KMS-11 (cell line): ENCODE results near the gene IER2.
"Not testable (repeated sequence)": the region's sequence is repeated elsewhere in the genome, so short reads cannot be mapped to it uniquely, and the experiment has no call there.

ENCODE experiments used
- H2AFZ ChIP-seq: fragments of 200-600 bp; sonication (generic); 2 replicates; pipeline ENCODE4 v1.6.1; 2016; ENCODE audit warnings: antibody characterized with exemption, mixed run types, low read depth
- H3K27ac ChIP-seq: fragments of 200-600 bp; sonication (generic); 2 replicates; pipeline ENCODE4 v1.6.1; 2016; ENCODE audit warnings: mild to moderate bottlenecking, mixed run types
- H3K27me3 ChIP-seq: fragments of 200-600 bp; sonication (generic); 2 replicates; pipeline ENCODE4 v1.6.1; 2017; ENCODE audit warnings: mild to moderate bottlenecking, low read depth, mixed run types, moderate library complexity; ENCODE audit not compliant: insufficient read depth
- H3K36me3 ChIP-seq: fragments of 200-600 bp; sonication (generic); 2 replicates; pipeline ENCODE4 v1.6.1; 2017; ENCODE audit warnings: mild to moderate bottlenecking, mixed run types; ENCODE audit not compliant: insufficient read depth
- H3K4me1 ChIP-seq: fragments of 200-600 bp; sonication (generic); 2 replicates; pipeline ENCODE4 v1.6.1; 2016; ENCODE audit warnings: mild to moderate bottlenecking, low read depth, mixed run types; ENCODE audit not compliant: poor library complexity, severe bottlenecking
- H3K4me2 ChIP-seq: fragments of 200-600 bp; sonication (generic); 2 replicates; pipeline ENCODE4 v1.7.0; 2016; ENCODE audit warnings: mild to moderate bottlenecking, mixed run types
- H3K4me3 ChIP-seq: fragments of 200-600 bp; sonication (generic); IDR thresholded peaks from 2 replicates; pipeline ENCODE4 v1.6.1; 2017; ENCODE audit warnings: low read depth, low read length, mixed read lengths; ENCODE audit not compliant: insufficient read depth
- H3K79me2 ChIP-seq: fragments of 200-600 bp; sonication (generic); 2 replicates; pipeline ENCODE4 v1.6.1; 2016; ENCODE audit warnings: low read depth, mixed run types; ENCODE audit not compliant: insufficient read depth
- H3K9ac ChIP-seq: fragments of 200-600 bp; sonication (generic); 2 replicates; pipeline ENCODE4 v1.6.1; 2016; ENCODE audit warnings: mild to moderate bottlenecking, mixed run types
- H4K20me1 ChIP-seq: fragments of 200-600 bp; sonication (generic); 2 replicates; pipeline ENCODE4 v1.6.1; 2016; ENCODE audit warnings: mild to moderate bottlenecking, mixed run types; ENCODE audit not compliant: insufficient read depth
- TF ChIP-seq, protein P1 (sequence below): fragments of 200-600 bp; sonication (generic); conservative IDR thresholded peaks from 2 replicates; pipeline ENCODE4 v1.6.1; 2017; ENCODE audit warnings: low read depth, mild to moderate bottlenecking, antibody characterized with exemption, low read length, moderate library complexity, mixed read lengths

Gene IER2

DNA sequence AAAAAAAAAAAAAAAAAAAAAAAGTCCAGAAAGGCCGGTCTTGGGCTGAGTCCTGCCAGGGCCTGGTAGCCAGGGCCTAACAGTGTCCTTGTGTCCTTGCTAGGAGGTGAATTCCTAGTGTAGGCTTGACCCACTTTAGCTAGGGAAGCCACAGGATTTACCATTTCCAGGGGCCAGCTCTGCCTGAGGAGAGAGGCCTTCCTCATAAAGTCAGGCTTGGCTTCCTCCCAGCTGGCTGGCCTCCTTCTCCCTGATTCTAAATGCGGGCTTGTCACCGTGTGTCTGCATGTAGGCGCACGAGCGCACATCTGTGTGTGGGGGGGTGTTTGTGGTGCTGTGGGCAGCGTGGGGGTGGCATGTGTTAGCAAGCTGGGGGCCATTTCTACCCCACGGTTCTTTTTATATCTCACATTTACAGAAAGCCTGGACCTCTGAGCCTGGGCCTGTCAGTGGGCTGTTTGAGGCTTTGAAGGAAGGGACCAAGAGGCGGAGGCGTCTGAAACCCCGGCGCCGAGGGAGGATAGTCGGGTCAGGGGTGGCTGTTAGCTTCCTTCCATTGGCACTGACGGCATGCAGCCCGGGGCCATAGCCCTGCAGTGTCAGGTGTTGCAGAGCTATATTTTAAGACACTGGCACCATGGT is 31.7 kb downstream of the IER2 start:
- Histone ChIP-seq H3K4me3 (no peak overlapping the region), H4K20me1 (no peaks in the 10 kb centered on the region), H3K27ac (no peak overlapping the region), H3K79me2 (no peaks in the 10 kb centered on the region), H2AFZ (no peak overlapping the region), H3K9ac (no peak overlapping the region), H3K4me2 (no peak overlapping the region), H3K36me3 (no peaks in the 10 kb centered on the region), H3K27me3 (peaks cover 3% of the 10 kb centered on the region; the same call in 1 of the 2 replicates), H3K4me1 (no peaks in the 10 kb centered on the region)
- TF ChIP-seq, protein P1, sequence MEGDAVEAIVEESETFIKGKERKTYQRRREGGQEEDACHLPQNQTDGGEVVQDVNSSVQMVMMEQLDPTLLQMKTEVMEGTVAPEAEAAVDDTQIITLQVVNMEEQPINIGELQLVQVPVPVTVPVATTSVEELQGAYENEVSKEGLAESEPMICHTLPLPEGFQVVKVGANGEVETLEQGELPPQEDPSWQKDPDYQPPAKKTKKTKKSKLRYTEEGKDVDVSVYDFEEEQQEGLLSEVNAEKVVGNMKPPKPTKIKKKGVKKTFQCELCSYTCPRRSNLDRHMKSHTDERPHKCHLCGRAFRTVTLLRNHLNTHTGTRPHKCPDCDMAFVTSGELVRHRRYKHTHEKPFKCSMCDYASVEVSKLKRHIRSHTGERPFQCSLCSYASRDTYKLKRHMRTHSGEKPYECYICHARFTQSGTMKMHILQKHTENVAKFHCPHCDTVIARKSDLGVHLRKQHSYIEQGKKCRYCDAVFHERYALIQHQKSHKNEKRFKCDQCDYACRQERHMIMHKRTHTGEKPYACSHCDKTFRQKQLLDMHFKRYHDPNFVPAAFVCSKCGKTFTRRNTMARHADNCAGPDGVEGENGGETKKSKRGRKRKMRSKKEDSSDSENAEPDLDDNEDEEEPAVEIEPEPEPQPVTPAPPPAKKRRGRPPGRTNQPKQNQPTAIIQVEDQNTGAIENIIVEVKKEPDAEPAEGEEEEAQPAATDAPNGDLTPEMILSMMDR: no peak

DNA sequence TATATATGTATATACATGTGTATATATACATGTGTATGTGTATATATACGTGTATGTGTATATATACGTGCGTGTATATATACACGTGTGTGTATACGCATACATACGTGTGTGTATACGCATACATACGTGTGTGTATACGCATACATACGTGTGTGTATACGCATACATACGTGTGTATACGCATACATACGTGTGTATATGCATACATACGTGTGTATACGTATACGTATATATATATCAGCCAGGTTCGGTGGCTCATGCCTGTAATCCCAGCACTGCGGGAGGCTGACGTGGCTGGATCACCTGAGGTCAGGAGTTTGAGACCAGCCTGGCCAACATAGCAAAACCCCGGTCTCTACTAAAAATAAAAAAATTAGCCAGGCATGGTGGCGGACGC is 34.7 kb downstream of the IER2 start:
- H3K4me1 ChIP-seq, H3K4me3 ChIP-seq, H3K27ac ChIP-seq: not testable (repeated sequence)

GRCh38 chr19:13185763-13186657 is 35.8 kb downstream of the IER2 start:
- H3K27me3 ChIP-seq: peaks cover 14% of the 10 kb centered on the region; the same call in 1 of the 2 replicates
- not testable (repeated sequence) for H3K4me2 ChIP-seq, H4K20me1 ChIP-seq, H3K79me2 ChIP-seq, H3K4me1 ChIP-seq, H2AFZ ChIP-seq, H3K27ac ChIP-seq, H3K36me3 ChIP-seq, H3K9ac ChIP-seq, H3K4me3 ChIP-seq

More for the DNA sequence above, 34.7 kb downstream of the IER2 start:
- peaks cover 14% of the 10 kb centered on the region; the same call in 1 of the 2 replicates for H3K27me3 ChIP-seq
- not testable (repeated sequence) for H2AFZ ChIP-seq, H3K36me3 ChIP-seq, H3K4me2 ChIP-seq, H4K20me1 ChIP-seq, H3K79me2 ChIP-seq, H3K9ac ChIP-seq

DNA sequence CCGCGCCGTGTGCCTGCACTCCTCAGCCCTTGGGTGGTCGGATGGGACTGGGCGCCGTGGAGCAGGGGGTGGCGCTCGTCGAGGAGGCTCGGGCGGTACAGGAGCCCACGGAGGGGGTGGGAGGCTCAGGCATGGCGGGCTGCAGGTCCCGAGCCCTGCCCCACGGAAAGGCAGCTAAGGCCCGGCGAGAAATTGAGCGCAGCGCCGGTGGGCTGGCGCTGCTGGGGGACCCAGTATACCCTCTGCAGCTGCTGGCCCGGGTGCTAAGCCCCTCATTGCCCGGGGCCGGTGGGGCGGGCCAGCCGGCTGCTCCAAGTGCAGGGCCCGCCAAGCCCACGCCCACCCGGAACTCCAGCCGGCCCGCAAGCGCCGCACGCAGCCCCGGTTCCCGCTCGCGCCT is 36.5 kb downstream of the IER2 start:
- not testable (repeated sequence) for H3K79me2 ChIP-seq, H3K36me3 ChIP-seq, H4K20me1 ChIP-seq, H2AFZ ChIP-seq, H3K9ac ChIP-seq, H3K27ac ChIP-seq, H3K4me1 ChIP-seq, H3K4me3 ChIP-seq, H3K4me2 ChIP-seq
- peaks cover 21% of the 10 kb centered on the region; the same call in 1 of the 2 replicates for H3K27me3 ChIP-seq

- H3K36me3 ChIP-seq: no peaks in the 10 kb centered on the region
- H3K79me2 ChIP-seq: no peaks in the 10 kb centered on the region
- no peak overlapping the region for H3K4me2 ChIP-seq
- H3K27me3 ChIP-seq: peaks cover 22% of the 10 kb centered on the region; the same call in 1 of the 2 replicates
- no peaks in the 10 kb centered on the region for H4K20me1 ChIP-seq
- no peak overlapping the region for H3K9ac ChIP-seq
- no peaks in the 10 kb centered on the region for H3K4me1 ChIP-seq
- H2AFZ ChIP-seq: no peak overlapping the region
- H3K27ac ChIP-seq: no peak overlapping the region
- no peak overlapping the region for H3K4me3 ChIP-seq
- TF ChIP-seq, protein P1: no peak
Observed at GRCh38 chr19:13187419-13187818, 37.2 kb downstream of the IER2 start.
